HepG2 (cell line): Measurements from ENCODE around the gene MB. TPM values are rescaled to one million over a fixed set of nuclear protein-coding genes. Genes with fewer than 3 reads are reported as not detected.

Experiments used
- CHCHD3 ChIP-seq: sonication (generic); formaldehyde crosslinking; IDR thresholded peaks from 2 replicates; pipeline ENCODE4 v1.8.0; 2022; ENCODE audit warnings: mild to moderate bottlenecking, missing genetic modification reagents, moderate library complexity
- GABPB1 ChIP-seq: IDR thresholded peaks from 2 replicates; pipeline ENCODE4 v1.6.1; 2016; ENCODE audit warnings: mild to moderate bottlenecking, missing genetic modification reagents, moderate library complexity, missing compliant biosample characterization
- HDAC6 ChIP-seq: fragments of 200-600 bp; sonication (generic); IDR thresholded peaks from 2 replicates; pipeline ENCODE4 v1.7.0; 2017; ENCODE audit warnings: mild to moderate bottlenecking, antibody characterized with exemption, low read length, low read depth
- IKZF5 ChIP-seq: IDR thresholded peaks from 2 replicates; pipeline ENCODE4 v1.6.1; 2018; ENCODE audit warnings: missing genetic modification reagents, mild to moderate bottlenecking, missing compliant biosample characterization
- JARID2 ChIP-seq: sonication (generic); formaldehyde crosslinking; IDR thresholded peaks from 2 replicates; pipeline ENCODE4 v1.8.1; 2023; ENCODE audit warnings: missing genetic modification reagents, inconsistent platforms; ENCODE audit not compliant: insufficient replicate concordance
- MYC ChIP-seq: sonication (generic); formaldehyde crosslinking; IDR thresholded peaks from 2 replicates; pipeline ENCODE4 v1.9.0; 2021; ENCODE audit warnings: missing genetic modification reagents, borderline replicate concordance
- TAF15 ChIP-seq: fragments of 200-400 bp; formaldehyde crosslinking; IDR thresholded peaks from one replicate; pipeline ENCODE4 v1.6.1; 2018; ENCODE audit warnings: mild to moderate bottlenecking, low read depth, low read length; ENCODE audit not compliant: poor library complexity, severe bottlenecking
- ZBTB7A ChIP-seq: sonication (generic); formaldehyde crosslinking; IDR thresholded peaks from 2 replicates; pipeline ENCODE4 v1.8.0; 2022; ENCODE audit warnings: mild to moderate bottlenecking, missing genetic modification reagents
- ZNF180 ChIP-seq: sonication (generic); formaldehyde crosslinking; IDR thresholded peaks from 2 replicates; pipeline ENCODE4 v1.4.0; 2020; ENCODE audit warnings: low read depth, missing genetic modification reagents, borderline replicate concordance
- ZNF430 ChIP-seq: sonication (generic); formaldehyde crosslinking; IDR thresholded peaks from 2 replicates; pipeline ENCODE4 v1.9.0; 2021; ENCODE audit warnings: mild to moderate bottlenecking, missing genetic modification reagents
- ZNF501 ChIP-seq: sonication (generic); formaldehyde crosslinking; IDR thresholded peaks from 2 replicates; pipeline ENCODE4 v1.5.1; 2020; ENCODE audit warnings: mild to moderate bottlenecking, moderate library complexity, missing genetic modification reagents
- ZNF510 ChIP-seq: sonication (generic); formaldehyde crosslinking; IDR thresholded peaks from 2 replicates; pipeline ENCODE4 v1.4.0; 2020; ENCODE audit warnings: low read depth, mild to moderate bottlenecking, missing genetic modification reagents
- ZNF746 ChIP-seq: sonication (generic); formaldehyde crosslinking; IDR thresholded peaks from 2 replicates; pipeline ENCODE4 v1.8.0; 2022; ENCODE audit warnings: mild to moderate bottlenecking, missing genetic modification reagents
- polyA plus RNA-seq, 8 experiments: library from polyadenylated mRNA; depleted of rRNA in 3 of 8; stranded (reverse) in 7 of 8; unstranded in 1 of 8; fragments of >200 nt; fragmentation: Illumina TruSeq in 4 of 8; extraction: Trizol in 4 of 8; gene quantifications; 2 replicates each; pipeline versions ENCODE4 v1.2.1 to v1.2.3, GENCODE V29; 2011 to 2016; ENCODE audit warnings: low read depth in 4 of 8, missing spikeins in 1 of 8, mixed read lengths in 1 of 8; ENCODE audit not compliant: insufficient read depth in 1 of 8
- total RNA-seq, 5 experiments: library from RNA; depleted of rRNA; stranded (reverse); fragments of >200 nt; fragmentation: Illumina TruSeq; extraction: Trizol; gene quantifications; 2 replicates each; pipeline ENCODE4 v1.2.3, GENCODE V29; 2016; ENCODE audit warnings: low read depth in 1 of 5
- TF ChIP-seq, protein P1 (sequence below): sonication (generic); formaldehyde crosslinking; IDR thresholded peaks from 2 replicates; pipeline ENCODE4 v1.9.0; 2022; ENCODE audit warnings: low read depth, missing genetic modification reagents
- TF ChIP-seq, protein P2 (sequence below): IDR thresholded peaks from 2 replicates; pipeline ENCODE4 v1.6.1; 2016; ENCODE audit warnings: low read depth, borderline replicate concordance
- TF ChIP-seq, protein P3 (sequence below): sonication (generic); formaldehyde crosslinking; IDR thresholded peaks from 2 replicates; pipeline ENCODE4 v1.4.0; 2020; ENCODE audit warnings: missing genetic modification reagents
- TF ChIP-seq, protein P4 (sequence below): sonication (generic); formaldehyde crosslinking; IDR thresholded peaks from 2 replicates; pipeline ENCODE4 v1.5.1; 2020; ENCODE audit warnings: mild to moderate bottlenecking, moderate library complexity, missing genetic modification reagents

MB gene
- total and polyA plus RNA-seq, 2 of the 13 experiments (the other 11 are each of a cell fraction or from before 2014, with no cell fraction given): 0.07 TPM; not detected in 1

GRCh38 chr22:35627267-35628041 is 10.3 kb upstream of the MB start (continued):
- TF ChIP-seq, protein P1, sequence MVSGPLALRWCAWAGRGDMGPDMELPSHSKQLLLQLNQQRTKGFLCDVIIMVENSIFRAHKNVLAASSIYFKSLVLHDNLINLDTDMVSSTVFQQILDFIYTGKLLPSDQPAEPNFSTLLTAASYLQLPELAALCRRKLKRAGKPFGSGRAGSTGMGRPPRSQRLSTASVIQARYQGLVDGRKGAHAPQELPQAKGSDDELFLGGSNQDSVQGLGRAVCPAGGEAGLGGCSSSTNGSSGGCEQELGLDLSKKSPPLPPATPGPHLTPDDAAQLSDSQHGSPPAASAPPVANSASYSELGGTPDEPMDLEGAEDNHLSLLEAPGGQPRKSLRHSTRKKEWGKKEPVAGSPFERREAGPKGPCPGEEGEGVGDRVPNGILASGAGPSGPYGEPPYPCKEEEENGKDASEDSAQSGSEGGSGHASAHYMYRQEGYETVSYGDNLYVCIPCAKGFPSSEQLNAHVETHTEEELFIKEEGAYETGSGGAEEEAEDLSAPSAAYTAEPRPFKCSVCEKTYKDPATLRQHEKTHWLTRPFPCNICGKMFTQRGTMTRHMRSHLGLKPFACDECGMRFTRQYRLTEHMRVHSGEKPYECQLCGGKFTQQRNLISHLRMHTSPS: peak; percentile 33; the same call in 1 of the 2 replicates
- no peak for TF ChIP-seq ZNF510 (CRISPR knock-in tag)
- 0 out of 2 replicates have a peak, but pooled peaks have one; percentile 46 for TF ChIP-seq ZNF430
- no peak for TF ChIP-seq ZNF746 (CRISPR knock-in tag)
- no peak for TF ChIP-seq TAF15
- 0 out of 2 replicates have a peak, but pooled peaks have one; percentile 40 for TF ChIP-seq ZBTB7A
- no peak for TF ChIP-seq ZNF180 (CRISPR knock-in tag)
- peak; percentile 30; the same call in 1 of the 2 replicates for TF ChIP-seq GABPB1 (CRISPR knock-in tag)
- TF ChIP-seq, protein P2, sequence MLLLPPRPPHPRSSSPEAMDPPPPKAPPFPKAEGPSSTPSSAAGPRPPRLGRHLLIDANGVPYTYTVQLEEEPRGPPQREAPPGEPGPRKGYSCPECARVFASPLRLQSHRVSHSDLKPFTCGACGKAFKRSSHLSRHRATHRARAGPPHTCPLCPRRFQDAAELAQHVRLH (CRISPR knock-in tag): 0 out of 2 replicates have a peak, but pooled peaks have one; percentile 42
- TF ChIP-seq IKZF5 (CRISPR knock-in tag): peak; percentile 23; the same call in 1 of the 2 replicates
- TF ChIP-seq HDAC6: no peak
- TF ChIP-seq MYC (CRISPR knock-in tag): peak; percentile 43; the same call in 1 of the 2 replicates
- TF ChIP-seq ZNF501 (CRISPR knock-in tag): peak; percentile 73
- TF ChIP-seq, protein P3, sequence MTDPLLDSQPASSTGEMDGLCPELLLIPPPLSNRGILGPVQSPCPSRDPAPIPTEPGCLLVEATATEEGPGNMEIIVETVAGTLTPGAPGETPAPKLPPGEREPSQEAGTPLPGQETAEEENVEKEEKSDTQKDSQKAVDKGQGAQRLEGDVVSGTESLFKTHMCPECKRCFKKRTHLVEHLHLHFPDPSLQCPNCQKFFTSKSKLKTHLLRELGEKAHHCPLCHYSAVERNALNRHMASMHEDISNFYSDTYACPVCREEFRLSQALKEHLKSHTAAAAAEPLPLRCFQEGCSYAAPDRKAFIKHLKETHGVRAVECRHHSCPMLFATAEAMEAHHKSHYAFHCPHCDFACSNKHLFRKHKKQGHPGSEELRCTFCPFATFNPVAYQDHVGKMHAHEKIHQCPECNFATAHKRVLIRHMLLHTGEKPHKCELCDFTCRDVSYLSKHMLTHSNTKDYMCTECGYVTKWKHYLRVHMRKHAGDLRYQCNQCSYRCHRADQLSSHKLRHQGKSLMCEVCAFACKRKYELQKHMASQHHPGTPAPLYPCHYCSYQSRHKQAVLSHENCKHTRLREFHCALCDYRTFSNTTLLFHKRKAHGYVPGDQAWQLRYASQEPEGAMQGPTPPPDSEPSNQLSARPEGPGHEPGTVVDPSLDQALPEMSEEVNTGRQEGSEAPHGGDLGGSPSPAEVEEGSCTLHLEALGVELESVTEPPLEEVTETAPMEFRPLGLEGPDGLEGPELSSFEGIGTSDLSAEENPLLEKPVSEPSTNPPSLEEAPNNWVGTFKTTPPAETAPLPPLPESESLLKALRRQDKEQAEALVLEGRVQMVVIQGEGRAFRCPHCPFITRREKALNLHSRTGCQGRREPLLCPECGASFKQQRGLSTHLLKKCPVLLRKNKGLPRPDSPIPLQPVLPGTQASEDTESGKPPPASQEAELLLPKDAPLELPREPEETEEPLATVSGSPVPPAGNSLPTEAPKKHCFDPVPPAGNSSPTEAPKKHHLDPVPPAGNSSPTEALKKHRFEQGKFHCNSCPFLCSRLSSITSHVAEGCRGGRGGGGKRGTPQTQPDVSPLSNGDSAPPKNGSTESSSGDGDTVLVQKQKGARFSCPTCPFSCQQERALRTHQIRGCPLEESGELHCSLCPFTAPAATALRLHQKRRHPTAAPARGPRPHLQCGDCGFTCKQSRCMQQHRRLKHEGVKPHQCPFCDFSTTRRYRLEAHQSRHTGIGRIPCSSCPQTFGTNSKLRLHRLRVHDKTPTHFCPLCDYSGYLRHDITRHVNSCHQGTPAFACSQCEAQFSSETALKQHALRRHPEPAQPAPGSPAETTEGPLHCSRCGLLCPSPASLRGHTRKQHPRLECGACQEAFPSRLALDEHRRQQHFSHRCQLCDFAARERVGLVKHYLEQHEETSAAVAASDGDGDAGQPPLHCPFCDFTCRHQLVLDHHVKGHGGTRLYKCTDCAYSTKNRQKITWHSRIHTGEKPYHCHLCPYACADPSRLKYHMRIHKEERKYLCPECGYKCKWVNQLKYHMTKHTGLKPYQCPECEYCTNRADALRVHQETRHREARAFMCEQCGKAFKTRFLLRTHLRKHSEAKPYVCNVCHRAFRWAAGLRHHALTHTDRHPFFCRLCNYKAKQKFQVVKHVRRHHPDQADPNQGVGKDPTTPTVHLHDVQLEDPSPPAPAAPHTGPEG: no peak
- TF ChIP-seq, protein P4, sequence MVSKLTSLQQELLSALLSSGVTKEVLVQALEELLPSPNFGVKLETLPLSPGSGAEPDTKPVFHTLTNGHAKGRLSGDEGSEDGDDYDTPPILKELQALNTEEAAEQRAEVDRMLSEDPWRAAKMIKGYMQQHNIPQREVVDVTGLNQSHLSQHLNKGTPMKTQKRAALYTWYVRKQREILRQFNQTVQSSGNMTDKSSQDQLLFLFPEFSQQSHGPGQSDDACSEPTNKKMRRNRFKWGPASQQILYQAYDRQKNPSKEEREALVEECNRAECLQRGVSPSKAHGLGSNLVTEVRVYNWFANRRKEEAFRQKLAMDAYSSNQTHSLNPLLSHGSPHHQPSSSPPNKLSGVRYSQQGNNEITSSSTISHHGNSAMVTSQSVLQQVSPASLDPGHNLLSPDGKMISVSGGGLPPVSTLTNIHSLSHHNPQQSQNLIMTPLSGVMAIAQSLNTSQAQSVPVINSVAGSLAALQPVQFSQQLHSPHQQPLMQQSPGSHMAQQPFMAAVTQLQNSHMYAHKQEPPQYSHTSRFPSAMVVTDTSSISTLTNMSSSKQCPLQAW (CRISPR knock-in tag): peak; percentile 32; the same call in 1 of the 2 replicates
- peak; percentile 59; the same call in 1 of the 2 replicates for TF ChIP-seq CHCHD3 (CRISPR knock-in tag)
- TF ChIP-seq JARID2 (CRISPR knock-in tag): no peak
